NCI-H446 (cell line): ENCODE results near the gene FHIP1A.

Experiments
- DNase-seq, 2 experiments: peaks; one replicate each; lab custom pipeline; 2025; lab: John Stamatoyannopoulos, UW

FHIP1A gene

DNA sequence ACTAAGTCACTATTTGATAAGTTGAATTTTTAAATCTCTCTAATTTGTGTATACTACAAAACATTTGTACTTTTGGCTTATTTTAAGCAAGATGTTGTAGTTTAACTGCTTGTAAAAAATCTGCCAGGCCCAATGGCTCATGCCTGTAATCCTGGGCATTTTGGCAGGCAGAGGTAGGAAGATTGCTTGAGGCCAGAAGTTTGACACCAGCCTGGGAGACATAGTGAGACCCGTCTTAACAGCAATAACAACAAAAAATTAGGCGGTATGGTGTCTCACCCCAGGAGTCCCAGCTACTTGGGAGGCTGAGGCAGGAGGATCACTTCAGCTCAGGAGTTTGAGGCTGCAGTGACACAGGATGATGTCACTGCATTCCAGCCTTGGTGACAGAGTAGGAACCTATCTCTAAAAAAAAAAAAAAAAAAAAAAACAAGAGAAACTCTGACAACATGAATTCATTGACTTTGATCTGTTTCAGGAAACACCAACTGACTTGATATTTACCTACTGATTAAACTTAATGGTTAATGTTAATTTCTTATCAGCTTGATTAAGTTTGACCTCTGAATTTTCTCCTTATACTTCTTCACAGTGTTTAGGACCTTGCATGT lies 8.9 kb downstream of the FHIP1A start:
- DNase-seq, result no peak

DNA sequence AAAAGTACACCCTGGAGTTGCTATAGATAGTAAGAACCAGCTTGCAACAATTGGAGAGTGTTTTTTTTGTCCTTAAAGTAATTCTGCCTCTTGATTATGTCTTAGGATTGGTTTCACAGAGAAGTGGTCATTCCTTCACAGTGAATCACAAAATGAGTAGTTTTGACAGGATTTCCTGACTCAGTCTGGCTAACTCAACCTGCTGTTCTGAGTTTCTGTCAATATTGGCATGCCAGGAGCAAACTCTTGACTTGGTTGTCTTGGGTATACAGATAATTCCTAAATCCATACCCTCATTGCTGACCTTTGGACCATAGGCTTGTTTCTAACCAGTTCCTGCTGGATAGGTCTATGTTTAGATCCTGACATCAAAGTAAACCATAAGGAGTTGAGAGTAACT lies 9.4 kb downstream of the FHIP1A start:
- no peak for DNase-seq

DNA sequence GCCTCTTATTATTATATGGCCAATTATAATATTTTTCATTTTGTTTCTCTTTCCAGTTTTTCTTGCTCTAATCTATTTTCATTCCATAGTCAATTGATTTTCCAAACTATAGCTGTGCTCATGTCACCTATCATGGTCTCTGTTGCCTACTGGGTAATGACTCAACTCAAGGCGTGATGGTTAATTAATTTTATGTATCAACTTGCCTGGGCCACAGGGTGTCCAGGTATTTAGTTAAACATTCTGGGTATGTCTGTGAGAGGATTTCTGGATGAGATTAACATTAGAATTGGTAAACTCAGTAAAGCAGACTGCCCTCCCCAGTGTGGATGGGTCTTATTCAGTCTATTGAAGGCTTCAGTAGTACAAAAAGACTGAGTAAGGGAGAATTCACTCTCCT lies 9.9 kb downstream of the FHIP1A start:
- DNase-seq, result no peak

DNA sequence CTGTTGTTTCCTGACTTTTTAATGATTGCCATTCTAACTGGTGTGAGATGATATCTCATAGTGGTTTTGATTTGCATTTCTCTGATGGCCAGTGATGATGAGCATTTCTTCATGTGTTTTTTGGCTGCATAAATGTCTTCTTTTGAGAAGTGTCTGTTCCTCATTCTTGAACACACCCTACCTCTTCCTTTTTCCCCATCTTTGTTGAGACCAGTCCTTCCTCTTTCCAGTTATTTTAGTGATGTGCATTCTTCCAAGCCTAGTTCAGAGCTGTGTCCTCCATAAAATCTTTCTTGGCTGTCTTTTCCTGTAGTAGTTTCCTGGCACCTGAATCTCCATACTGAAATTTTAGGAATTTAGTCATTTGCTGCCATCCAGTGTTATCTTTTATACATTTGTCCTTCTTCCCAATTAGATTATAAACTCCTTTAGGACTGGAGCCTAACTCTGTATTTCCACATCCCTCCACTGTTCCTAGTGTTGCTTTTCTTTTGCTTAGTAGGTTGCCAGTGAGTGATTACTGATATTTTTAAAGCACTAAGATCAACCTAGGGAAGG lies 11.4 kb downstream of the FHIP1A start:
- DNase-seq, result no peak

DNA sequence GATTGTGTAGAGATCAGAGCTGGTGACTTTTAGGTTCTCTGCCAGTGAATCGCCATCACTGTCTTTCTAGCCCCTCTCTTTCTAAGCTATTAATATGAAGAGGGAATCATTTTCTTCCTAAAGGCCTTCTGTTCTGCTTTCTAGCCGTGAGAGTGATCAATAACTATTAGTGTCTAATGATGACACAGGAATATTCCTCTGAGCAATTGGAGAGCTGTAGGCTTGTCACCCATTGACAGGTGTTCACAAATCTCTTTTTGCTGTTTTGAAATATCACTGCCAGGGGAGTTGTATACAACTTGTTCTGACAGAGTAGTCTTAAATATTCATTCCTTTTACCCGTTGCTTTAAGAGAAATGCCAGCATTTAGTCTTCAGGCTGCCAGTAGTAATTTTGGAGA lies 13.9 kb downstream of the FHIP1A start:
- no peak for DNase-seq

DNA sequence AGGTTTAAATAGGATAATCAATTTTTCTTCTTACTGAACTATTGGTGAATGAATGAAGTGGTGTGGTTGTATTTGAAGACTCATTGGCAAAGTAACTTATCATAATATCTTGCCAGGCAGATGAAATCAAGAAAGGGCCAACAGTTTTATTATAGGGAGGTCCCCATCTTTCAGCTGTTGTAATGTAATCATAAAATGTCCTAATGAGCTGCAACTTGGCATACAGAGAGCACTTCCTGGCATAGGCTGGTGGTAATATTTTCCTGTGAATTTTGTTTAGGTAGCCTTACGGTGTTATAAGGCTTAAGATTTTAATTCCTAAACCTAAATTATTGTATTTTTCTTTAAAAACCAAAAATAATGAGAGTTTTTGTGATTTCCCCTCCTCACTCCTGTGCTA lies 17.5 kb downstream of the FHIP1A start:
- DNase-seq, result no peak

DNA sequence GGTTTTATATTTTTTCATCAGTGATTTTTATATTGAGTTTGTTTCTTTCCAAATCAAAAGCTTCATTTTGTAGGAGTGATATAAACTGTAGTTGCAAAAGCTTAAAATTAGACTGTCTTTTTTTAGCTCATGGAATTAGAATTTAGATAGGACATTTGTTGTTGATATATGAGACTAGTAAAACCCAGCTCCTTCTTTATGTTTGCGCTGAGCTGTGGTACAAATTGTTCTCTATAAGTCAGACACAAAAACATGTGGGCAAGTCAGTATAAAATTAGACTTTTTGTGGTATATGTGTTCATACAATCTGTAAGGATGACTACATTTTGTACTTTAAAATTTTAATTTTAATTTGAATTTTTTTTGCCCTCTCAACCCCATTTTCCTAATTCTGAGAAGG lies 18.3 kb downstream of the FHIP1A start:
- DNase-seq, result no peak

DNA sequence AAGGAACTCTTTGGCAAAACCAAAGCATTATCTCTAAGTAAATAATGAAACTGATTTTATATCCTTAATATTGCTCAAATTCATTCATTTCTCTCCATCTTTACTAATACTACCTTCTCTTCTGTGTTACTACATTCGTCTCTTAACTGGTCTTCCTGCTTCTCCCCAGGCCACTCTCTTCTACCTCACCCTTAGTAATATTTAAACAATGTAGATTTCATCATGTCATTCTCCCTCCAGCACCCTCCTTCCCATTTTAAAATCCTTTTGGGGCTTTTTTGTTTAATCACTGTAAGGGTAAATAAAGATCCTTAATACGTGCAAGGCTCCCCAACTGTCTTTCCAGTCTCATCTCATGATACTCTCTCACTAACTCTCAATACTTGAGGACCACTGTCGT lies 19.4 kb downstream of the FHIP1A start:
- no peak for DNase-seq

DNA sequence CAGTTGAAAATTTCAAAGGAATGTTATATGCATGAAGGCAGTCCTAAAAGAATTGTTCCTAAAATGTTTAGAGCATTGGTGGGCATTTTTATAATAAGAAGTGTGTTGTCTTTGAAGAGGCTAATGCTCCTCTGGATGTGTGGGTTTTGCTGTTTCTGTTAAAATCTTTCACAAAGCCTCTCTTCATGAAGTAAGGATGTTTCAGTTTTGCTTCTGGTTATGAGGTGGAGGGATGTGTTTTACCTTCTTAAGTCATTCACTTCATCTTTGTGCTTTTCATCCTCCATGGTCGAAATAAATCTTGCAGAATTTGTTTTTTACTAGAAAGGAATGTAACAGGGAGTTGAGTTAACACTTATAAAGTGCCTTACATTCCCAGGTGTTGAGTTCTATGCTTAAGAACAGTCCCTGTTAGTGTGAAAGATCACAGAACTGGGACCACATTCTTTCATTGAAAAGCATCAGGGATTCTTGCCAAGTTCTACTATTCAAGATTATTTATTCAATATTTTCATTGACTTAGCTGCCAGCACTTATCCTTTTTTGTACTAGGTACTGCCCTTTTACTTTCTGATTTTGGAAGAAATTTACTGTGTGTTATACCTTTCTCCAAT lies 21.1 kb downstream of the FHIP1A start:
- DNase-seq, result no peak

DNA sequence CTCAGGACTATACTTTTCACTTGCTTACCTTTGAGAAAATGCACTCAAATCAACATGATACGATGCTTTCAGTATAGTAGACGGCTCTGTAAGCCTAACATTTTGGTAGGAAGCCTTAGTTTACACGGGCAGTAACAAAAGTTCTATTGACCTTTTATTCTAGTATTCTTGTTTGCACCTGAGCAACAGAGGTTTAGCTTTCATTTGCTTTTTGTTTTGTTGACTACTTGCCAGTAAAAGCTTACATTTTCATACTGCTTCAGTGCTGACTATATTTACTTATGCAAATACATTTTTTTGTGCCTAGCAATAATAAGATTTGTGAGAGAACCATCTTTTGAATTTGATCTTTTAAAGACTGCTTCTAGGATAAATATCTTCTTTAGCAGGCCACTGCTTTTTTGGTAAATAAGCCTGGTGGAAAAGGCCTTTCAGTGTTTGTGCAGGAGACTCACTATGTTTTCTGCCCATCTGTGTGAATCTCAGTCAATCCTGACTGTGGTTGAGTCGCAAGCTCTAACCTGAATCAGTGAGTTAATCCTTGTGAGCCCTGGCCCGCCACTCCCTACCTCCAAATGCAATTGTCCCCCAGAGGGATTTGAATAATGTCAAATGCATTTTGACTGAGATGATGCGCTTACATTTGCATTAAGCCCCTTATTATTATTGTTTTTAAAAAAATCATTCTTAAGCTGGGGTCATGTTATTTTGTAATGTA lies 21.9 kb downstream of the FHIP1A start:
- no peak for DNase-seq

DNA sequence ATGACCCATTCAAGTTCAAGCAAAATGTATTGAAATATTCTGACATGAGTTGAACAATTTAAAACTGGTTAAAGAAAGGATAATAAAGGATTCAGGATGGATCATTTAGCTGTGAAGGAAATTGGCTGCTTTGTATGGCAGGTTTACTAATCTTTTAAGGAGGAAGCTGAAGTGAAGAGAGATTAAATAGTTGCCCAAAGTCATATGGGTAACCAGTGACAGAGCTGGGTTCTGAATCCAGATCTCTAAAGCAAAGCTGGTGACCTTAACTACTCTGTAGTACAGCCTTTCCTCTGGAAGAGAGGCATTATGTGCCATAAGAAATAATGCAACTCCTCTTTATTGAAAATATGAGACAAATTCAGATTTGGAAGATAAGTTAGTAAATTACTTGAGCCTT lies 22.8 kb downstream of the FHIP1A start:
- no peak for DNase-seq

DNA sequence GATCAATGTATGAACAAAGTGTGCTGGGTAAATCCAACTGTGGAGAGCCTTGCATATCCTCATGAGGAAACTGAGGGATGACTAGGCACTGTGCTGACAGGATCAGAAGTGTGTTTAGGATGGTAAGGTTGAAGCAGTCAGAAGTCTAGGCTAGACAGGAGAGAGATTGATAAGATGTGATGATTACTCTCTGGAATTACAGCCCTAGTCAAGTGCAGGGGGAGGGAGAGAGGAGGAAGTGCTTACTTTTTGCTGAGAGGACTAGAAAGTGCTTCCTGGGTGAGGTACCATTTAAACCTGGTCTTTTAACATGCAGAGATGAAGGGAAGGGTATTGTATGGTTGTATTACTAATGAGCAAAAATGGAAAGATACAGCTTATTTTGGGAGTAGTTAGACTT lies 23.7 kb downstream of the FHIP1A start:
- DNase-seq, result no peak

DNA sequence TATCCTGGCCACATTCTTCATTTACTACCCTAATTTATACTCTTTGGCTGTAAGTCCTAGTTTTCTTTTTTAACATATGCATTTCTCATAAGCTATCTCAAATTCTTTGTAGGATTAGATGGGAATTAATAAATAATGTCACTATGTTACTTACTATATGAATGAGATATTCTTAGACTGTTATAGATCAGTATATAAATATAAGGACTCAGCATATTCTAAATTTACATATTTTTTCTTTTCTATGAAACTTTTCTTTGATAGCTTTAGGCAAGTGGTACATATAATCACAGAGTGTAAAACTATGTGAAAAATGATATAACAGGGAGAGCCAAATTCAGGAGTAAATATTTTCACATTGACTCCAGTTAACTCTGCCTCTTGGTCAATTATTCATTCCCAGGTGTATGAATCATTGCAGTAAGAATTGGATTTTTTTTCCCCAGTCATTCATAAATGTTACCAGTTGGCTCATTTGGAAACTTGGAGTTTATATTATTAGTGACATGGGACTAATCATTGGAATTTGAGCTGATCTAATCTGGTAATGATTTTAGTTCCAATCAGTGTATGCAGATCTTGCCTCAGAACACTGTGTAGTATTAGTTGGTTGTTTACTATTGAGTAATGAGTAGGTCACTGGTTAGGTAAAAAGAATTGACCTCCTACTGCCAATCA lies 25.3 kb downstream of the FHIP1A start:
- no peak for DNase-seq

DNA sequence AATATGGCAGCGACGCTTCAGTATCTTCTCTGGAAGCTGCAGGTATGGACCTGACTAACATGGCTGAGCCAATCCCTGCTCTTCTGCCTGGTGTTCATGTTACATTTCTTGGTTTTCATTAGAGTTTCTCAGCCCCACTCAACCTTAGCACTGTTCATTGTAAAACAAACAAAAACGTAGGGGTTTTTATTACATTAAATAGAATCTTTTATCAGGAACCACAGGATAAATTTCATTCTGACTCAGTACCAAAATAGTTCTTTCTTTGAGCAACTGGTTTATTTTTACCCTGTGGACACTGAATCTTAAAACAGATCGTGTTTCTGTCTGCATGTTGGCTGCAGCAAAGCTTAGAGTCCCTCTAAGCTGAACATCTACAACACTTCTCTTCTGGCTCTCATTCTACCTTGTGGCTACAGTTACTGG lies 27.1 kb downstream of the FHIP1A start:
- DNase-seq, result no peak

DNA sequence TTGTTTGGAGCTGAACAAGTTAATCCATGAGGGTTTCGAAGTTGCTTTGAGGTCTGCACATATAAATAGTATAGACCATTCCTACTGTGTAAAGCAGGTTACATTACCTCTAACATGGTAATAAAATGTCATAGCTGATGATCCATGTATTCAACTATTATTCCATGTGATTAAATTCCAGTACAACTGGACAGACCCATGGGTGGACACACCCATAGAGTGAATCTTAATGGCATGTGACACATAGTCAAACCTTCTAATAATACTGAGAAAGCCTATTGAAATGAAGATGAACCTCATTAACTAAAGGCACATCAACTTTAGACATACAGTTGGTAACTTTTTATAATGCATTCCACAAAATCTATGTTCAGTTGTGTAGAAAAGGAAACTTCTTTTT lies 28.5 kb downstream of the FHIP1A start:
- DNase-seq, result no peak

DNA sequence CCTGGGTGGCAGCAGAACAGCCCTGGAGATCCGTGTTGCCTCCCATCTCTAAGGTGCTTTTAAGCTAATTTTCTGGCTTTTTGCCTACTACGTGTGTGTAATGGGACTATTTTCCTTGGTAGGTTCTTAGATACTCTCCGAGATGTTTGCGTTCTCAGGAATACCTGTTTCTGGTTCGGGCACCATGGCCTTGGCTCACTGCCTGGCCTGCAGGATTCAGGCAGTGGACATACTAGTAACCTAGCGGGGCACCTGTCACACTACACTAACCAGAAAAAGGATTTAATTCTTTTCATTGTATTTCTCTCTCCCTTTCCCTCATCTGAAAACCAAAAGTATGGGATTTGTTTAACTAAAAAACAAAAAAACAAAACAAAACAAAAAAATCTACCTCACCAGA lies 29.2 kb downstream of the FHIP1A start:
- no peak for DNase-seq

DNA sequence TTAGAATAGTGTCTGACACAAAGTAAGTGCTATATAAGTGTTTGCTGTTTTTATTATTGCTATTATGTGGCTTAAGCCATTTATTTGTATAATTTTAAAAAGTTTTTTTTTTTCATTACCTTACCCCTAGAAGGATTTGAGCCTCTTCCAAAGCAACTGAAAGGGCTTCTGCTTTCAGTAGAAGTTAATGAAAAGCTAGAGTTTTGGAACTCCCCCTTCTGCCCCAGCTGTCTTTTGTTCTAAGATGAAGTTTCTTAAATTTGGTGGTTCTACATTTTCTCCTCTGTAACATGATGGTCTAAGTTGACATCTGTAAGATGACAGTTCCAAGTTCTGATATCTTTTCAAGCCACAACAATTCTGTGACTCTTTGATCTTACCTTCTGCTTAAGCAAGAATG lies 30.3 kb downstream of the FHIP1A start:
- no peak for DNase-seq

DNA sequence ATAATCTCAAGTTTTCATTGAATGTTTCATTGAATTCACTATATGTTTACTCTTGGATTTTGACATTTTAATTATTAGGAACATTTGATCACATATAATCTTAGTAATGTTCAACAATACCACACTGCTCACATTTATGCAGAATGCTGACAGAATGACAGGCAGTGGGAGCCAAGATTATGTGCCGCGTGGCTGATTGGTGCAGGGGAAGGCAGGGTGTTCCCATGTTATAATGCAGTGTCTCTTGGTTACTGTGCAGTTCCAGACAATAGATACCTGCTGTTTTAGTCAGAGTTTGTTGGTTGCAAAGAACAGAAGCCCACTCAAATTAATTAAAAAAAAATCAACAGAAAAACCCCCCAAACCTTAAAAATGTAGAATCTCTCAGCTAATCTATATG lies 33.0 kb downstream of the FHIP1A start:
- no peak for DNase-seq

DNA sequence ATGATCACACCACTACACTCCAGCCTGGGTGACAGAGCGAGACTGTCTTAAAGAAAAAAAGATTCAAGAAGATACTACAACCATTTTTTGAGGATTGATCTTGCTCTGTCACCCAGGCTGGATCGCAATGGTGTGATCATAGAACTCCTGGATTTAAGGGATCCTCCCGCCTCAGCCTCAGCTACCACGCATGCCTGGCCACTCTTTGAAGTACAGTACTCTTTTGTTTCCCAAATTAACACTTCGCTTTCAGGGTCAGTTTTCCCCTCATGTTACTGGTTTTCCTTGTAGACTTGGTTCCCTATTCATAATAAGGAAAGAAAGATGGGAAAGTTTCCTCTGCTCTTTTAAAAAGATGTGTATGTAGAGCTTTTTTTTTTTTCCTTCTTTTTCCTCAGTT lies 34.3 kb downstream of the FHIP1A start:
- no peak for DNase-seq

DNA sequence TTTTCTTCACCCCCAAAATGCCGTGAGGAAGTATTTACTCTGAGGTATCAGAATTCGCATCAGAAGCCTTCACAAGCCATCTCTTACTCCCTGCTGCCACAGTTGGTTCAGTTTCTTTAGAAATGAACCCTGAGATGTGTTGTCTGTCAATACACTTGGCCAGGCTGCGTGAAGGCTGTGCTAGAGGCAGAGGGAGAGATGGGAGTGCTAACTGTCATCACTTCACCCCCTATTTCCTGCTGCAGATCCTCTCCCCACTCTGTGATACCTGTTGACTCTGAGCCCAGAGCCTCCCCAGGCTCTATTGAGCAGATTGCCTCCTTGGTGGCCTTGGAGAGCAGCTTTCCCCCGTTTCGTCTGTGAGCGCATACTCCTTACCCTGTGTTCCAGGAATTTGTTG lies 34.8 kb downstream of the FHIP1A start:
- DNase-seq, result no peak

DNA sequence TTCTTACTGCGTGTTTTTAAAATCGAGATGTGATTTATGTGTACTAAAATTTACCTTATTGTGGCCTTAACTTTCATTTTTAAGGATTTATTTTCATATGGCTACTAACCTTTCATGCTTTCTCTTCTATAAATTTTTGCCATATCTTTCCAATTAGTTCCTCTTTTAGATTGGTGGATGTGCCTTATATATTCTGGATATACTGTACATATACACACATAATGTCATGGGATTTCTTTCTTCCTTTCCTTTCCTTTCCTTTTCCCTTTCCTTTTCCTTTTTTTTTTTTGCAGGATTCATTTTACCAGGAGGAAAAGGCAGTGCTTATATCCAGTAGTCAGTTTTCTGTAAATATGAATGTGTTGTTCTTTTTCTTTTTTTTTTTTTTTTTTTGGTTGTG lies 37.2 kb downstream of the FHIP1A start:
- DNase-seq, result no peak

DNA sequence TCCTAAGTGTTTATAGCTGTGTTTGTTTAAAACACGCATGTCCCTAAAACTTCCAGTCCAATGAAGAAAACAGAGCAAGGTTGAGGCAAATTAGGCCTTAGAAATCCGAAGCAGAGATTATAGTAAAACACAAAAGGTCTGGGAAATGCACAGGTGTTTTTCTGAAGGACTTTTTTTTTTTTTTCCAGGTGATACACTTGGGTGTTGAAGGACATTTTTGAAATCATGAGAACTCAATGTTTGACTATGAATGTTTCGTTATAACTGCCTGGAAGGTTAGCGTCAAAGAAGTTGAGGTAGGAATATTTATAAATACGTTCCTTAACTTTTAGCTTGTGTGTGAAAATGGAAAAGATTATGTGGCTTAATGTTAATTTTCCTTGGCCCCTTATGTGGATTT lies 45.5 kb downstream of the FHIP1A start:
- DNase-seq, result no peak

DNA sequence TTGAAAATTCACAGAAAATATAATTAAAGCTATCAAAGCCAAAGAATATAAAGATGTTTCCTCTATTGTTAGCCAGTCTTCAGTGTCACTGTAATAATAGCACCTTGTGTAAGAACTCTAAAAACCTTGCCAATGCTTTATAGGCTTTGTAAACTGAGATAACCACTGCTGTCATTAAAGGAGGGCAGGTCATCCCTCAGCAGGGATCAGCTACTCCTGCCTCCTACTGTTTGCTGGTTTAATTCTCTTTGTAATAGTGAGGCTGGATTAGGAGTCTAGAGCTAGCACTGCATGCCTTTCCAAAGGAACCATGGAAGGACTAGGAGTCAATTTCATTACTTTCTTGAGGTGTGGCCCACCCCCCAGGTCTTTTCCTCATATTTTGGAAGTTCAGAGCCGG lies 46.2 kb downstream of the FHIP1A start:
- DNase-seq, result no peak
